ENCODE data around the gene SALL4.
"Not testable (repeated sequence)": the region's sequence is repeated elsewhere in the genome, so short reads cannot be mapped to it uniquely, and the experiment has no call there.

The SALL4 gene

GRCh38 chr20:51738261-51738660 lies 64.1 kb downstream of the SALL4 start:
- DNase-seq (ENCODE audit: low read depth, low spot score): not testable (repeated sequence)

GRCh38 chr20:51736947-51737346 lies 65.4 kb downstream of the SALL4 start:
- DNase-seq (ENCODE audit: low read depth, low spot score): no peak

- no peak for DNase-seq (ENCODE audit: low read depth, low spot score)
These were observed 66.4 kb downstream of the SALL4 start for GRCh38 chr20:51735728-51736600.

GRCh38 chr20:51734876-51735720 lies 67.2 kb downstream of the SALL4 start:
- DNase-seq (ENCODE audit: low read depth, low spot score): no peak

- no peak for DNase-seq (ENCODE audit: low read depth, low spot score)
These were observed 69.3 kb downstream of the SALL4 start for GRCh38 chr20:51733070-51733469.

Measured in iPS DF 19.7 (cell line).